Eye (tissue), 1 donor: ENCODE data around the gene TMED3.
A peak's percentile ranks its signal among the peaks of the same experiment; 100 is the strongest.

Source experiments
- DNase-seq: peaks from one replicate; pipeline ENCODE4 v3.0.0-alpha.2; 2015

TMED3 gene

GRCh38 chr15:79310985-79311900, at the start of gene TMED3:
Gene TMED3 (plus strand): TSS chr15:79311112. CDS start chr15:79311250, 138 bp downstream.
- DNase-seq: peak; percentile 90

- no peak for DNase-seq
Measured at GRCh38 chr15:79261836-79262235, 49.1 kb upstream of the TMED3 start.

- DNase-seq: no peak
Measured at GRCh38 chr15:79265167-79265566, 45.7 kb upstream of the TMED3 start.

- DNase-seq: no peak
Measured at GRCh38 chr15:79265987-79266579, 44.8 kb upstream of the TMED3 start.

- DNase-seq: peak; percentile 42
Measured at GRCh38 chr15:79282371-79283251, 28.3 kb upstream of the TMED3 start, which contains the start of gene ANKRD34C. Gene ANKRD34C (plus strand): TSS chr15:79282722. CDS start chr15:79293285, 10,563 bp downstream.

- DNase-seq: peak; percentile 87
Measured at GRCh38 chr15:79283252-79284048, 27.5 kb upstream of the TMED3 start.

GRCh38 chr15:79290642-79291275, 20.2 kb upstream of the TMED3 start:
- DNase-seq: no peak

GRCh38 chr15:79292011-79292410, 18.9 kb upstream of the TMED3 start:
- no peak for DNase-seq

- DNase-seq: no peak
Measured at GRCh38 chr15:79294075-79294474, 16.8 kb upstream of the TMED3 start.

- DNase-seq: no peak
Measured at GRCh38 chr15:79296583-79296982, 14.3 kb upstream of the TMED3 start.

GRCh38 chr15:79299126-79299840, 11.6 kb upstream of the TMED3 start:
- DNase-seq: no peak

- DNase-seq: no peak
Measured at GRCh38 chr15:79299841-79300235, 11.1 kb upstream of the TMED3 start.

GRCh38 chr15:79307251-79307650, 3.7 kb upstream of the TMED3 start:
- DNase-seq: no peak

- no peak for DNase-seq
Measured at GRCh38 chr15:79308874-79309273, 2.0 kb upstream of the TMED3 start.

- DNase-seq: peak; percentile 78
Measured at GRCh38 chr15:79310612-79310984, 314 bp upstream of the TMED3 start.

GRCh38 chr15:79311901-79312553, 1.1 kb downstream of the TMED3 start:
- no peak for DNase-seq

GRCh38 chr15:79314186-79314585, 3.3 kb downstream of the TMED3 start:
- DNase-seq: no peak

GRCh38 chr15:79314811-79315210, 3.9 kb downstream of the TMED3 start:
- DNase-seq: no peak

- DNase-seq: no peak
Measured at GRCh38 chr15:79315623-79316328, 4.9 kb downstream of the TMED3 start.

- no peak for DNase-seq
Measured at GRCh38 chr15:79316864-79317263, 6.0 kb downstream of the TMED3 start.
